H1 (cell line): ENCODE measurements around the gene RAMACL. TPM values are rescaled to one million over a fixed set of nuclear protein-coding genes. Genes with fewer than 3 reads are reported as not detected.

Source experiments
- CTCF ChIA-PET: fragments of 300-600 bp; sonication (Branson Sonifier 250); formaldehyde crosslinking; loops from one replicate; lab custom pipeline; 2021; ENCODE audit not compliant: partially characterized antibody; lab: Charles Lee
- POLR2A ChIA-PET: fragments of 300-600 bp; sonication (Branson Sonifier 250); formaldehyde crosslinking; loops from one replicate; lab custom pipeline; 2021; ENCODE audit warnings: inconsistent platforms; ENCODE audit not compliant: partially characterized antibody; lab: Charles Lee
- DNase-seq, 2 experiments: peaks; one replicate each; pipeline versions ENCODE4 v3.0.0 to v3.0.0-alpha.2; 2010 to 2022; ENCODE audit warnings: low spot score in 2 of 2, low read depth in 1 of 2, mixed read lengths in 1 of 2
- FAIRE-seq: peaks from 2 replicates; lab custom pipeline; 2011; peaks lifted over from hg19 to GRCh38; lab: Jason Lieb, UNC
- H2AFZ ChIP-seq: 2 replicates; pipeline ENCODE4 v1.8.1; 2012; ENCODE audit warnings: low read length, inconsistent platforms
- H2AK5ac ChIP-seq: 2 replicates; pipeline ENCODE4 v1.6.1; 2013; ENCODE audit warnings: low read depth, low read length
- H2BK120ac ChIP-seq: replicated peaks from 2 replicates; pipeline ENCODE3; 2013; ENCODE audit warnings: low read depth, low read length, inconsistent platforms
- H2BK12ac ChIP-seq: 2 replicates; pipeline ENCODE4 v1.6.1; 2013; ENCODE audit warnings: low read depth, low read length
- H2BK15ac ChIP-seq: 2 replicates; pipeline ENCODE4 v1.6.1; 2013; ENCODE audit warnings: low read length
- H2BK20ac ChIP-seq: 2 replicates; pipeline ENCODE4 v1.6.1; 2013; ENCODE audit warnings: low read length
- H2BK5ac ChIP-seq: 2 replicates; pipeline ENCODE4 v1.6.1; 2013; ENCODE audit warnings: low read depth, low read length
- H3K14ac ChIP-seq: 2 replicates; pipeline ENCODE4 v1.6.1; 2013; ENCODE audit warnings: inconsistent platforms; ENCODE audit not compliant: insufficient read length
- H3K18ac ChIP-seq: 2 replicates; pipeline ENCODE4 v1.6.1; 2013; ENCODE audit warnings: low read length; ENCODE audit errors: extremely low read depth
- H3K23ac ChIP-seq: 2 replicates; pipeline ENCODE4 v1.6.1; 2013; ENCODE audit warnings: inconsistent platforms; ENCODE audit not compliant: insufficient read length
- H3K23me2 ChIP-seq: 2 replicates; pipeline ENCODE4 v1.6.1; 2013; ENCODE audit warnings: low read depth, low read length
- H3K27ac ChIP-seq: 2 replicates; pipeline ENCODE4 v1.6.1; 2011; ENCODE audit warnings: low read depth, low read length, inconsistent platforms
- H3K27me3 ChIP-seq, 4 experiments: replicated peaks in 1 of 4; 1 replicate in 1 of 4; 2 replicates in 3 of 4; pipeline versions ENCODE4 v1.6.1 to v1.8.1; 2011 to 2013; ENCODE audit warnings: low read length in 3 of 4, mild to moderate bottlenecking in 3 of 4, inconsistent platforms in 2 of 4, mixed read lengths in 2 of 4, moderate library complexity in 1 of 4; ENCODE audit not compliant: control insufficient read depth in 3 of 4, insufficient read depth in 3 of 4; ENCODE audit errors: extremely low read depth in 1 of 4
- H3K36me3 ChIP-seq, 4 experiments: 2 replicates each; pipeline versions ENCODE4 v1.6.1 to v1.8.1; 2011 to 2013; ENCODE audit warnings: mild to moderate bottlenecking in 4 of 4, low read length in 3 of 4, moderate library complexity in 2 of 4, control low read depth in 1 of 4, inconsistent platforms in 1 of 4; ENCODE audit not compliant: insufficient read depth in 4 of 4, control insufficient read depth in 2 of 4
- H3K4ac ChIP-seq: replicated peaks from 2 replicates; pipeline ENCODE3; 2013; ENCODE audit warnings: low read length, low read depth, mixed read lengths, inconsistent platforms; ENCODE audit not compliant: insufficient read length
- H3K4me1 ChIP-seq, 4 experiments: replicated peaks in 1 of 4; 1 replicate in 1 of 4; 2 replicates in 3 of 4; pipeline versions ENCODE4 v1.6.1 to v1.8.1; 2011 to 2013; ENCODE audit warnings: low read length in 3 of 4, inconsistent platforms in 2 of 4, mixed read lengths in 1 of 4; ENCODE audit not compliant: insufficient read depth in 4 of 4, control insufficient read depth in 3 of 4
- H3K4me2 ChIP-seq, 2 experiments: 2 replicates each; pipeline versions ENCODE4 v1.6.1 to v1.8.1; 2011 to 2013; ENCODE audit warnings: low read depth in 2 of 2, low read length in 2 of 2, control low read depth in 1 of 2, inconsistent platforms in 1 of 2, mild to moderate bottlenecking in 1 of 2; ENCODE audit not compliant: insufficient read depth in 1 of 2
- H3K4me3 ChIP-seq, 4 experiments: fragments of 200-600, 300-600 bp in 1 of 4; sonication (generic), shearing (Covaris generic), sonication (Bioruptor Twin) in 1 of 4; 2 replicates each; pipeline versions ENCODE4 v1.5.1 to v1.8.1; 2011 to 2016; ENCODE audit warnings: low read length in 4 of 4, low read depth in 3 of 4, control low read depth in 2 of 4, inconsistent platforms in 2 of 4, mild to moderate bottlenecking in 2 of 4, mixed read lengths in 1 of 4, moderate library complexity in 1 of 4; ENCODE audit not compliant: insufficient read depth in 2 of 4; ENCODE audit errors: extremely low read depth in 1 of 4
- H3K56ac ChIP-seq: replicated peaks from 2 replicates; pipeline ENCODE3; 2013; ENCODE audit warnings: low read depth, mild to moderate bottlenecking, mixed read lengths, low read length, inconsistent platforms; ENCODE audit not compliant: insufficient read length
- H3K79me1 ChIP-seq: 2 replicates; pipeline ENCODE4 v1.6.1; 2013; ENCODE audit warnings: low read depth, low read length, control low read depth
- H3K79me2 ChIP-seq, 2 experiments: 2 replicates each; pipeline versions ENCODE4 v1.6.1 to v1.8.1; 2012 to 2013; ENCODE audit warnings: low read length in 2 of 2, mild to moderate bottlenecking in 2 of 2, inconsistent platforms in 1 of 2; ENCODE audit not compliant: insufficient read depth in 2 of 2, control insufficient read depth in 1 of 2
- H3K9ac ChIP-seq, 4 experiments: replicated peaks in 1 of 4; 1 replicate in 1 of 4; 2 replicates in 3 of 4; pipeline versions ENCODE4 v1.6.1 to v1.8.1; 2011 to 2013; ENCODE audit warnings: low read depth in 3 of 4, low read length in 3 of 4, control low read depth in 2 of 4, mild to moderate bottlenecking in 2 of 4, moderate library complexity in 2 of 4, inconsistent platforms in 1 of 4; ENCODE audit errors: extremely low read depth in 1 of 4
- H3K9me3 ChIP-seq, 2 experiments: 2 replicates each; pipeline versions ENCODE4 v1.6.1 to v1.8.1; 2012 to 2013; ENCODE audit warnings: mild to moderate bottlenecking in 2 of 2, moderate library complexity in 2 of 2, control low read depth in 1 of 2, inconsistent platforms in 1 of 2, low read depth in 1 of 2, low read length in 1 of 2, mixed read lengths in 1 of 2; ENCODE audit not compliant: insufficient read depth in 2 of 2
- H4K20me1 ChIP-seq, 2 experiments: replicated peaks in 1 of 2; 2 replicates each; pipeline versions ENCODE3 to v1.8.1; 2011 to 2013; ENCODE audit warnings: inconsistent platforms in 2 of 2, low read length in 2 of 2, mild to moderate bottlenecking in 1 of 2; ENCODE audit not compliant: insufficient read depth in 2 of 2, control insufficient read depth in 1 of 2
- H4K5ac ChIP-seq: 2 replicates; pipeline ENCODE4 v1.6.1; 2013; ENCODE audit warnings: low read length, low read depth, mixed read lengths, inconsistent platforms; ENCODE audit not compliant: insufficient read length
- H4K8ac ChIP-seq: 2 replicates; pipeline ENCODE4 v1.8.0; 2013; ENCODE audit warnings: mild to moderate bottlenecking, moderate library complexity, low read length, inconsistent platforms; ENCODE audit not compliant: insufficient read depth; ENCODE audit errors: extremely low read depth
- H4K91ac ChIP-seq: replicated peaks from 2 replicates; pipeline ENCODE3; 2013; ENCODE audit warnings: low read length, mixed read lengths, inconsistent platforms; ENCODE audit not compliant: insufficient read length
- CBX8 ChIP-seq: fragments of 300-800, 300-1000 bp; sonication (generic); IDR thresholded peaks from 2 replicates; pipeline ENCODE4 v1.7.1; 2016; ENCODE audit warnings: low read depth, low read length, borderline replicate concordance
- CEBPB ChIP-seq: IDR thresholded peaks from 2 replicates; pipeline ENCODE4 v1.6.1; 2012; ENCODE audit warnings: low read depth, low read length
- CREB1 ChIP-seq: IDR thresholded peaks from 2 replicates; pipeline ENCODE4 v1.6.1; 2012; ENCODE audit warnings: inconsistent platforms
- KDM4A ChIP-seq: IDR thresholded peaks from one replicate; pipeline ENCODE4 v1.7.1; 2012; ENCODE audit warnings: low read depth, mild to moderate bottlenecking, moderate library complexity, low read length, inconsistent platforms; ENCODE audit not compliant: severe bottlenecking
- POLR2AphosphoS5 ChIP-seq: IDR thresholded peaks from 2 replicates; pipeline ENCODE4 v1.6.1; 2011; ENCODE audit warnings: low read depth, low read length
- POU5F1 ChIP-seq: IDR thresholded peaks from 2 replicates; pipeline ENCODE4 v1.6.1; 2011; ENCODE audit warnings: low read depth, mild to moderate bottlenecking, low read length, moderate library complexity
- RFX5 ChIP-seq: IDR thresholded peaks from 2 replicates; pipeline ENCODE4 v1.6.1; 2011; ENCODE audit warnings: low read depth, low read length, improper control_type of control experiment, borderline replicate concordance
- RNF2 ChIP-seq: fragments of 200-900, 300-1000 bp; sonication (generic); IDR thresholded peaks from 2 replicates; pipeline ENCODE4 v1.7.1; 2016; ENCODE audit warnings: borderline replicate concordance, low read depth, mild to moderate bottlenecking, antibody characterized with exemption, low read length; ENCODE audit not compliant: poor library complexity, severe bottlenecking; ENCODE audit errors: missing control alignments
- SRF ChIP-seq: IDR thresholded peaks from 2 replicates; pipeline ENCODE4 v1.6.1; 2011; ENCODE audit warnings: mild to moderate bottlenecking, low read depth, low read length, moderate library complexity
- TBP ChIP-seq: IDR thresholded peaks from 2 replicates; pipeline ENCODE4 v1.6.1; 2011; ENCODE audit warnings: low read depth, low read length, improper control_type of control experiment
- YY1 ChIP-seq: IDR thresholded peaks from 2 replicates; pipeline ENCODE4 v1.6.1; 2011; ENCODE audit warnings: low read depth, mild to moderate bottlenecking, low read length
- WGBS, 2 experiments: shearing (Covaris generic) in 1 of 2; methylation state at CpG; one replicate each; pipeline versions ENCODE4 v1.1.6 to v1.1.7; 2013 to 2015; ENCODE audit warnings: low lambda C conversion rate in 2 of 2, mixed read lengths in 2 of 2, inconsistent platforms in 1 of 2, low coverage in 1 of 2, missing lambda C conversion rate in 1 of 2; ENCODE audit not compliant: insufficient replicate concordance in 2 of 2, insufficient coverage in 1 of 2, insufficient read length in 1 of 2; ENCODE audit errors: extremely low coverage in 1 of 2, missing lambda C conversion rate in 1 of 2; 5-methylcytosine and 5-hydroxymethylcytosine counted together
- polyA plus RNA-seq, 7 experiments: library from polyadenylated mRNA; depleted of rRNA in 3 of 7; stranded (reverse) in 5 of 7; unstranded in 2 of 7; fragments of >200 nt in 5 of 7; fragments of 200-250 nt in 2 of 7; gene quantifications; 1 replicate in 5 of 7; 2 replicates in 1 of 7; 4 replicates in 1 of 7; pipeline versions ENCODE4 v1.2.1 to v1.2.3, GENCODE V29; 2011 to 2013; ENCODE audit warnings: missing spikeins in 2 of 7, mixed read lengths in 2 of 7
- total RNA-seq: library from RNA; stranded (reverse); fragmentation: NEBNext Ultra II Directional; extraction: Animal tissue kit (Norgen Biotek cat#: 25700); gene quantifications from 2 replicates; pipeline ENCODE4 v1.2.1, GENCODE V29; 2021

RAMACL gene
- total and polyA plus RNA-seq, 2 of the 8 experiments (the other 6 are each of a cell fraction or from before 2014, with no cell fraction given), result 0.23 to 0.97 TPM

DNA sequence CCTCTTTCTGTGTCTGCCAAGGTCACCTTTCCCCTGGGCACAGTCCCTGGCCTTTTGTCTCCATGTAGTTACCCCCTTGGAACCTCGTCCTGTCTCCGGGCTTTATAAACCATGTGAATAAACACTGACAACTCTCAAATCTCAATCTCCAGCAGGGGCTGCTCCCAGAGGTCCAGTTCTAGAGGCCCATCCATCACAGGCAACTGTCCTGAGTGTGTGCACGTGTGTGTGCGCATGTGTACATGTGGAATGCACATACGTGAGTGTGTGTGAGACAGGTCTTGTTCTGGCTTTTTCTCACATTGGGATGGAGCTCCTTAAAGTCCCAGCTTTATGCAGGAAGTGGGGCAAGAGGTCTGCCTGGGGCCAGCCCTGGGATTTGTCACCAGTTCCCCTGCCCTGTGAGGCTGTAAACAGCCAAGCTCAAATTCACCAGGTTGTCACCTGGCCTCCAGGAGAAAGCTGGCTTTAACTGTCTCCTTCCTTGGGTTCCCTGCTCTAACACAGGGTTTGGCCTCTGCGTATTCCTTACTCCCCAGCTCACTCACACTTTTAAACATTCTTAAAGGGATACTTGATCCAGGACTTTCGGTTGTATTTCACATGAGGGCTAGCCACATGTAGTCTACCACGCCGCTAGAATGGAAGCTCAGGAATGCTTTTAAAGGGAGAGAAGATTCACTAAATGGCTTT is 42.7 kb downstream of the RAMACL start:
- Histone ChIP-seq H2AFZ (no peak overlapping the region), H3K9me3 (no peaks in the 10 kb centered on the region), H3K14ac (no peak overlapping the region), H4K8ac (no peak overlapping the region), H3K4me2 (no peak overlapping the region), H3K79me2 (no peaks in the 10 kb centered on the region; a peak in 1 of 4 replicates), H3K56ac (no peak overlapping the region), H4K91ac (no peak overlapping the region), H2BK20ac (0 out of 2 replicates have a peak overlapping the region, but pooled peaks have one; percentile 48), H3K36me3 (no peaks in the 10 kb centered on the region), H3K4ac (no peak overlapping the region), H4K5ac (no peak overlapping the region), H3K27ac (no peak overlapping the region), H2AK5ac (no peak overlapping the region; the same call in 1 of the 2 replicates), H2BK120ac (no peak overlapping the region), H2BK12ac (peak overlapping the region; percentile 84), H2BK15ac (no peak overlapping the region), H3K23ac (no peak overlapping the region), H3K4me3 (no peak overlapping the region), H2BK5ac (no peak overlapping the region), H3K23me2 (no peaks in the 10 kb centered on the region), H3K79me1 (peaks cover 3% of the 10 kb centered on the region), H4K20me1 (no peaks in the 10 kb centered on the region), H3K4me1 (peaks cover 7 to 16% (median 9%) of the 10 kb centered on the region in 4 experiments; a peak in 5 of 7 replicates), H3K18ac (0 out of 2 replicates have a peak overlapping the region, but pooled peaks have one; percentile 16), H3K9ac (no peak overlapping the region), H3K27me3 (no peaks in the 10 kb centered on the region)
- ChIA-PET CTCF (interaction anchor here (0.9 to 1.8 kb wide), 6 partner anchors 29 to 142 kb away, joined by 3 to 6 read pairs (median 4); no protein-coding TSS in a partner anchor), POLR2A (interaction anchor here (0.9 to 1.3 kb wide), 3 partner anchors 9 to 207 kb away, joined by 3 to 4 read pairs (median 4); no protein-coding TSS in a partner anchor)
- no peak for DNase-seq
- FAIRE-seq, result no peak
- 88% methylated on average over 9 of the region's 9 CpGs; no CpG with 5 or more reads in 1 of the 2 experiments for WGBS, 2 experiments
- no peak for TF ChIP-seq YY1
- TF ChIP-seq POU5F1, result no peak
- no peak for TF ChIP-seq CEBPB
- no peak for TF ChIP-seq TBP
- no peak for TF ChIP-seq RFX5
- TF ChIP-seq SRF, result no peak
- no peak for TF ChIP-seq CREB1
- TF ChIP-seq KDM4A, result no peak
- no peak for TF ChIP-seq CBX8
- no peak for TF ChIP-seq RNF2
- TF ChIP-seq POLR2AphosphoS5, result no peak
